GM20000 (cell line): Measurements from ENCODE around the gene PANX1.

ENCODE experiments used
- DNase-seq: peaks from one replicate; pipeline ENCODE4 v3.0.0; 2012; ENCODE audit warnings: low spot score
- TF ChIP-seq, protein P1 (sequence below): IDR thresholded peaks from 2 replicates; pipeline ENCODE4 v1.5.1; 2012; ENCODE audit warnings: mild to moderate bottlenecking, control low read depth; ENCODE audit errors: extremely low read depth, missing control alignments

PANX1 gene

DNA sequence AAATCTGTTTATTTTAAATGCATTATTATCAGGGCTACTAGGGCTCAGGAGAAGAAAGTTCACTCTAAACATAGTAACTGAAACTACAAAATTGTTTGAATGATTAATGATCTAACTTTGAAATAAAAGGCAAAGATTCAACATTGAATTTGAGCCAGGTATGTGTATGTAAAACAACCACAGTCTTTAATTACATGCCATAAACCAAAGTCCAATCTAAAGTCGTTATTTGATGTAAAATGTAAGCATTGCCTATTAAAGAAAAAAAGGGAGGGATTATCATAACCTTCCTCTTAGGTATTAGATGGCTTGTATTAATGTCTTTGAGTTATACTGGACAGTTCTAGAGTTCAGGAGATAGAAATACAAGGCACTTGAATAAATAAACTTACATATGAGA, 25.2 kb upstream of the PANX1 start:
- DNase-seq: no peak
- TF ChIP-seq, protein P1, sequence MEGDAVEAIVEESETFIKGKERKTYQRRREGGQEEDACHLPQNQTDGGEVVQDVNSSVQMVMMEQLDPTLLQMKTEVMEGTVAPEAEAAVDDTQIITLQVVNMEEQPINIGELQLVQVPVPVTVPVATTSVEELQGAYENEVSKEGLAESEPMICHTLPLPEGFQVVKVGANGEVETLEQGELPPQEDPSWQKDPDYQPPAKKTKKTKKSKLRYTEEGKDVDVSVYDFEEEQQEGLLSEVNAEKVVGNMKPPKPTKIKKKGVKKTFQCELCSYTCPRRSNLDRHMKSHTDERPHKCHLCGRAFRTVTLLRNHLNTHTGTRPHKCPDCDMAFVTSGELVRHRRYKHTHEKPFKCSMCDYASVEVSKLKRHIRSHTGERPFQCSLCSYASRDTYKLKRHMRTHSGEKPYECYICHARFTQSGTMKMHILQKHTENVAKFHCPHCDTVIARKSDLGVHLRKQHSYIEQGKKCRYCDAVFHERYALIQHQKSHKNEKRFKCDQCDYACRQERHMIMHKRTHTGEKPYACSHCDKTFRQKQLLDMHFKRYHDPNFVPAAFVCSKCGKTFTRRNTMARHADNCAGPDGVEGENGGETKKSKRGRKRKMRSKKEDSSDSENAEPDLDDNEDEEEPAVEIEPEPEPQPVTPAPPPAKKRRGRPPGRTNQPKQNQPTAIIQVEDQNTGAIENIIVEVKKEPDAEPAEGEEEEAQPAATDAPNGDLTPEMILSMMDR: no peak

- TF ChIP-seq, protein P1: no peak
- DNase-seq: no peak
These were observed 23.9 kb upstream of the PANX1 start for GRCh38 chr11:94104734-94105133.

GRCh38 chr11:94106716-94107115, 21.9 kb upstream of the PANX1 start:
- no peak for DNase-seq
- TF ChIP-seq, protein P1: no peak

GRCh38 chr11:94107363-94107762, 21.3 kb upstream of the PANX1 start:
- TF ChIP-seq, protein P1: no peak
- no peak for DNase-seq

GRCh38 chr11:94111241-94111640, 17.4 kb upstream of the PANX1 start:
- TF ChIP-seq, protein P1: no peak
- DNase-seq: no peak

GRCh38 chr11:94111660-94112059, 17.0 kb upstream of the PANX1 start:
- TF ChIP-seq, protein P1: no peak
- no peak for DNase-seq

DNA sequence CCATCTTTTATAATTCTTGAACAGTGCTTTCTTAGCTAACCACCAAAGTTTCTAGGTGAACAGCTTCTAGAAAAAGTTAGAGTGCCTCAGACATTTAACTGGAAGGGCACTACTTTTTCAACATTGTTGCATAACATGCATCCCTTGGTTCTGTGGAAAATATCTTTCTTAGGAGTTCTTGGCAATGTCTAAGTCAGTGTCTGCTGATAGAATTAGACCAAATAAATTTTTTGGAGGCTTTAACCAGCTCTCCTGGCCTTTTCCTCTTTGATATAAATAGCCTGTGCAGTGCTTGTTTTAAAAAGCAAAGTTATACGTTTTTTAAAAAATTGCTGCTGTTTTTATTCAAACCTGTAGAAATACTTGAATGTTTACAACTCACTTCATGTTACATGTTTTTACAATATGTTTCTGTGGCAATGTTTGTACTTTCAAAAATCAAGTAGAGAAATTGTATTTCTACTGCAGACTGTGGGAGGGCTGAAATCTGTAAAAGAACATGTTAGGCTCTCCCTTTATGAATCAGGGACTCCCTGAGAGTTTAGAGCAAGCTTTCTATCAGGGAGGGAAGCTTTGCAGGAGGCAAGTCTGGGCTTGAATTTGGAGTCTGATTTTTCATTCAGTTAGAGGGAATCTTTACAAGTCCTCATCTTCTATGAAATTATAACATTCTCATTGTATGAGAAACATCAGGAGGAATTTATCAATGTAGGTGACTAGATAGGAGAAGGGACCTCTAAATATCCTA, 16.3 kb upstream of the PANX1 start:
- TF ChIP-seq, protein P1: no peak
- DNase-seq: no peak
